AG10803 (cell line): ENCODE data around the gene SCN2A.

Experiments
- DNase-seq: peaks from one replicate; pipeline ENCODE4 v3.0.0; 2010; ENCODE audit warnings: low read depth
- H3K4me3 ChIP-seq: 2 replicates; pipeline ENCODE4 v1.5.1; 2011; ENCODE audit warnings: mild to moderate bottlenecking, low read length, control low read depth
- CTCF ChIP-seq: conservative IDR thresholded peaks from 2 replicates; pipeline ENCODE4 v1.5.1; 2011; ENCODE audit warnings: mild to moderate bottlenecking, low read length, control low read depth, inconsistent platforms

The SCN2A gene

GRCh38 chr2:165277295-165277694 is 38.1 kb downstream of the SCN2A start:
- TF ChIP-seq CTCF = no peak
- DNase-seq = no peak
- no peak overlapping the region for H3K4me3 ChIP-seq

- H3K4me3 ChIP-seq = no peak overlapping the region
- no peak for DNase-seq
- no peak for TF ChIP-seq CTCF
Observed at GRCh38 chr2:165277860-165278656, 38.8 kb downstream of the SCN2A start.

GRCh38 chr2:165280356-165280755 is 41.1 kb downstream of the SCN2A start:
- no peak for TF ChIP-seq CTCF
- no peak overlapping the region for H3K4me3 ChIP-seq
- no peak for DNase-seq

GRCh38 chr2:165281387-165281786 is 42.2 kb downstream of the SCN2A start:
- no peak overlapping the region for H3K4me3 ChIP-seq
- TF ChIP-seq CTCF = no peak
- no peak for DNase-seq

- no peak for TF ChIP-seq CTCF
- no peak for DNase-seq
- H3K4me3 ChIP-seq = no peak overlapping the region
Observed at GRCh38 chr2:165283342-165283741, 44.1 kb downstream of the SCN2A start.

GRCh38 chr2:165287094-165287778 is 48.0 kb downstream of the SCN2A start:
- TF ChIP-seq CTCF = no peak
- no peak for DNase-seq
- no peak overlapping the region for H3K4me3 ChIP-seq

- H3K4me3 ChIP-seq = no peak overlapping the region
- no peak for DNase-seq
- no peak for TF ChIP-seq CTCF
Observed at GRCh38 chr2:165289069-165289468, 49.9 kb downstream of the SCN2A start.
